Gastrocnemius medialis (tissue), 4 donors: Measurements from ENCODE around the gene HSPA8. TPM values are rescaled to one million over a fixed set of nuclear protein-coding genes. Genes with fewer than 3 reads are reported as not detected.

Experiments
- ATAC-seq, 2 donors: fragments of 150-250 bp; one replicate each; pipeline ENCODE4 v1.9.1; 2016
- DNase-seq, 2 donors: peaks; one replicate each; pipeline ENCODE4 v3.0.0-alpha.2; 2019
- H3K27ac ChIP-seq, 4 donors: fragments of 200-600 bp; sonication (generic); 1 replicate in 1 of 4; 2 replicates in 3 of 4; pipeline ENCODE4 v1.5.1; 2016 to 2018; ENCODE audit warnings: mild to moderate bottlenecking in 2 of 4, moderate library complexity in 1 of 4
- H3K27me3 ChIP-seq, 3 donors: fragments of 200-600 bp; sonication (generic) in 2 of 3; 1 replicate in 1 of 3; 2 replicates in 2 of 3; pipeline versions ENCODE4 v1.5.1 to v1.6.0; 2016 to 2019; ENCODE audit warnings: mild to moderate bottlenecking in 1 of 3, moderate library complexity in 1 of 3
- H3K36me3 ChIP-seq, 2 donors: fragments of 200-600 bp; sonication (generic) in 1 of 2; one replicate each; pipeline ENCODE4 v1.5.1; 2017 to 2018
- H3K4me1 ChIP-seq, 2 donors: fragments of 200-600 bp; sonication (generic) in 1 of 2; one replicate each; pipeline ENCODE4 v1.5.1; 2016 to 2017; ENCODE audit warnings: mild to moderate bottlenecking in 2 of 2
- H3K4me3 ChIP-seq, 4 donors: fragments of 200-600 bp; sonication (generic) in 3 of 4; 1 replicate in 1 of 4; 2 replicates in 3 of 4; pipeline ENCODE4 v1.5.1; 2016 to 2019; ENCODE audit warnings: mild to moderate bottlenecking in 2 of 4
- H3K9me3 ChIP-seq, 3 donors: fragments of 200-600 bp; sonication (generic) in 2 of 3; 1 replicate in 1 of 3; 2 replicates in 2 of 3; pipeline ENCODE4 v1.5.1; 2016 to 2019
- CTCF ChIP-seq, 5 experiments: fragments of 450-650 bp in 3 of 5; fragments of 200-600 bp in 2 of 5; sonication (generic) in 2 of 5; IDR thresholded peaks in 4 of 5; conservative IDR thresholded peaks in 1 of 5; 1 replicate in 4 of 5; 2 replicates in 1 of 5; pipeline ENCODE4 v1.5.1; 2016 to 2019; ENCODE audit warnings: antibody characterized with exemption in 5 of 5, mild to moderate bottlenecking in 3 of 5, moderate library complexity in 3 of 5
- POLR2A ChIP-seq, 2 donors: fragments of 450-650 bp; IDR thresholded peaks; one replicate each; pipeline ENCODE4 v1.6.1; 2017; ENCODE audit warnings: antibody characterized with exemption in 2 of 2, mild to moderate bottlenecking in 2 of 2, moderate library complexity in 2 of 2
- in situ Hi-C, 4 donors: fragments of 200-750 bp; cut with MboI; loops; one replicate each; pipeline versions ENCODE4 v1.15.0 to v1.8.0; 2017; ENCODE audit warnings: low sequenced_read_pairs in 4 of 4
- intact Hi-C: fragments of 100-400 bp; cut with DNase I; formaldehyde crosslinking; loops from one replicate; pipeline ENCODE4 v1.15.1; 2023; ENCODE audit warnings: low total_unique reads
- total RNA-seq, 4 donors: library from RNA; depleted of rRNA; stranded (reverse); fragments of >200 nt; gene quantifications; one replicate each; pipeline versions ENCODE4 v1.1.0 to v1.2.3, GENCODE V29; 2016

Gene HSPA8
- total RNA-seq, 4 donors from 2014 or later = 1,017 to 1,596 (median 1,399) TPM

GRCh38 chr11:123085497-123085896 is 23.6 kb upstream of the HSPA8 start:
- no peaks in the 10 kb centered on the region for H3K36me3 ChIP-seq
- no peaks in the 10 kb centered on the region for H3K9me3 ChIP-seq
- intact Hi-C loops = no loop called here
- no peak overlapping the region for H3K4me3 ChIP-seq
- H3K27ac ChIP-seq = no peak overlapping the region
- DNase-seq = no peak
- in situ Hi-C loops = no loop called here
- H3K4me1 ChIP-seq = peaks cover 7 to 9% of the 10 kb centered on the region in 2 donors
- no peak for TF ChIP-seq POLR2A (IDR thresholded peaks at IDR 0.05)
- no peak for ATAC-seq
- no peaks in the 10 kb centered on the region for H3K27me3 ChIP-seq

DNA sequence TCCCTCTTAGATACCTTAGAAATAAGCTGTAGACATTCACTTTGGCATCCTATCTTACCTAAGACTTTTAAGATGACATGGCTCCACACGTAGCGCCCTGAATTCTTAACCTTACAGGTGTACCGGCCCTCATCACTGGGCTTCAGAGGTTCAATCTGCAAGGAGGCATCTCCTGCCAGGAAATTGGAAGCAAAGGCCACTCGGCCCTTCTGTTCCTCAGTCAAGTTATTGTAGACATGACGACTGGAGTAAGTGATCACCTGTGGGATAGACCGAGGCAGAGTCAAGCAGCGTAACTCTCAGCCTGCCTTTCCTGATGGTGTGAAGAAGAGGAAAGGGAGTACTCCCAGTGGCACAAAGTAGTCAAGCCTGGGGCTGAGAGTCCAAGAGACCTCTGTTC is 22.5 kb upstream of the HSPA8 start:
- H3K4me1 ChIP-seq = peaks cover 7 to 9% of the 10 kb centered on the region in 2 donors
- no peak overlapping the region for H3K4me3 ChIP-seq
- no peak for ATAC-seq
- DNase-seq = no peak
- in situ Hi-C loops = no loop called here
- H3K27me3 ChIP-seq = no peaks in the 10 kb centered on the region
- H3K9me3 ChIP-seq = no peaks in the 10 kb centered on the region
- no peak overlapping the region for H3K27ac ChIP-seq
- intact Hi-C loops = no loop called here
- H3K36me3 ChIP-seq = no peaks in the 10 kb centered on the region
- TF ChIP-seq POLR2A (IDR thresholded peaks at IDR 0.05) (no peak), CTCF (IDR thresholded peaks at IDR 0.05 in 4 of 5, conservative IDR thresholded peaks at IDR 0.05 in 1 of 5) (no peak)

- ATAC-seq = peak; percentile 72 to 93
- Histone ChIP-seq H3K27me3 (no peaks in the 10 kb centered on the region), H3K9me3 (no peaks in the 10 kb centered on the region), H3K36me3 (no peaks in the 10 kb centered on the region), H3K4me3 (no peak overlapping the region), H3K27ac (peak overlapping the region in 2 of 4 donors; percentile 13 to 27), H3K4me1 (peaks cover 7 to 9% of the 10 kb centered on the region in 2 donors)
- intact Hi-C loops (no loop called here), in situ Hi-C loops (no loop called here)
- TF ChIP-seq CTCF (IDR thresholded peaks at IDR 0.05 in 4 of 5, conservative IDR thresholded peaks at IDR 0.05 in 1 of 5) = no peak
- TF ChIP-seq POLR2A (IDR thresholded peaks at IDR 0.05) = no peak
- peak; percentile 67 to 81 for DNase-seq
These were observed 21.7 kb upstream of the HSPA8 start for GRCh38 chr11:123083623-123084029.

DNA sequence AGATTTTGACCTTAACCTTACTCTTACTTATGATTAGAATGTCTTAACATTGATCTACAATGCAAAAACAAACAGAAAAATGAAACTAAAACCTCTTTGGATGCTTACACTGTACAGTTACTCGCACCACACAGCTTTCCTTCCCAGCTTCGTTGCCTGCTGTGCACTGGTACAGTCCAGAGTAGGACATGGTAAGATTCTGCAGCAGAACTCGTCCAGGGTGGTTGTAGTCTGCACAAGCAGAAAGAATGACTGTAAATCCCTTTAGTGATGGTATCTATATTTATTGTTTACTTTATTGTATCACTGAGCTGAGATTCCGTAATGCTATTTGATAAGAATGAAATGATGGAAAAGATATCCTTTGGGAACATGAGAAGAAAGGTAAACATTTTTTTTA is 21.0 kb upstream of the HSPA8 start:
- ATAC-seq (no peak), DNase-seq (no peak)
- peaks cover 7 to 9% of the 10 kb centered on the region in 2 donors for H3K4me1 ChIP-seq
- peak overlapping the region in 2 of 4 donors; percentile 4 to 13 for H3K27ac ChIP-seq
- TF ChIP-seq CTCF (IDR thresholded peaks at IDR 0.05 in 4 of 5, conservative IDR thresholded peaks at IDR 0.05 in 1 of 5) (no peak), POLR2A (IDR thresholded peaks at IDR 0.05) (no peak)
- no peak overlapping the region for H3K4me3 ChIP-seq
- H3K27me3 ChIP-seq = no peaks in the 10 kb centered on the region
- intact Hi-C loops (no loop called here), in situ Hi-C loops (no loop called here)
- no peaks in the 10 kb centered on the region for H3K36me3 ChIP-seq
- H3K9me3 ChIP-seq = no peaks in the 10 kb centered on the region

DNA sequence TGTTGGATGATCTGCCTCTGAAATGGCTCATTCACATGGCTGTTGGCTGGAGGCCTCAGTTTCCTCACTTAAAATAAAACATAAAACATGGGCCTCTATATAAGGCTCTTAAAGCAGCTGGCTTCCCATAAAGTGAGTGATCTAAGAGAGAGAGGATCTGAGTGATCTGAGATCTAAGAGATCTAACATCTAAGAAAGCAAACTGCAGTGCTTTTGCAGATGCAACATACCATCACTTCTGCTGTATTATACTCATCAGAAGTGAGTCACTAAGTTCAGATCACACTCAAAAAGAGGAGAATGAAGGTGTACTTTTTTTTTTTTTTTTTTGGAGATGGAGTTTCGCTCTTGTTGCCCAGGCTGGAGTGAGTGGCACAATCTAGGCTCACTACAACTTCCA is 18.1 kb upstream of the HSPA8 start:
- Histone ChIP-seq H3K9me3 (no peaks in the 10 kb centered on the region), H3K36me3 (no peaks in the 10 kb centered on the region), H3K27ac (no peak overlapping the region), H3K27me3 (no peaks in the 10 kb centered on the region), H3K4me3 (no peak overlapping the region), H3K4me1 (peaks cover 7 to 9% of the 10 kb centered on the region in 2 donors)
- in situ Hi-C loops (no loop called here), intact Hi-C loops (no loop called here)
- DNase-seq (no peak), ATAC-seq (no peak)
- TF ChIP-seq POLR2A (IDR thresholded peaks at IDR 0.05) = no peak
- TF ChIP-seq CTCF (IDR thresholded peaks at IDR 0.05 in 4 of 5, conservative IDR thresholded peaks at IDR 0.05 in 1 of 5) = no peak
